Activated effector memory CD4-positive, alpha-beta T cell treated with Interleukin-2 at 50 U/mL for 16 hours (primary cell): Measurements from ENCODE around the gene OSBPL3.
"Not testable (repeated sequence)": the region's sequence is repeated elsewhere in the genome, so short reads cannot be mapped to it uniquely, and the experiment has no call there.

Experiments used
- DNase-seq: peaks from one replicate; pipeline ENCODE4 v3.0.0-alpha.2; 2020

The OSBPL3 gene

DNA sequence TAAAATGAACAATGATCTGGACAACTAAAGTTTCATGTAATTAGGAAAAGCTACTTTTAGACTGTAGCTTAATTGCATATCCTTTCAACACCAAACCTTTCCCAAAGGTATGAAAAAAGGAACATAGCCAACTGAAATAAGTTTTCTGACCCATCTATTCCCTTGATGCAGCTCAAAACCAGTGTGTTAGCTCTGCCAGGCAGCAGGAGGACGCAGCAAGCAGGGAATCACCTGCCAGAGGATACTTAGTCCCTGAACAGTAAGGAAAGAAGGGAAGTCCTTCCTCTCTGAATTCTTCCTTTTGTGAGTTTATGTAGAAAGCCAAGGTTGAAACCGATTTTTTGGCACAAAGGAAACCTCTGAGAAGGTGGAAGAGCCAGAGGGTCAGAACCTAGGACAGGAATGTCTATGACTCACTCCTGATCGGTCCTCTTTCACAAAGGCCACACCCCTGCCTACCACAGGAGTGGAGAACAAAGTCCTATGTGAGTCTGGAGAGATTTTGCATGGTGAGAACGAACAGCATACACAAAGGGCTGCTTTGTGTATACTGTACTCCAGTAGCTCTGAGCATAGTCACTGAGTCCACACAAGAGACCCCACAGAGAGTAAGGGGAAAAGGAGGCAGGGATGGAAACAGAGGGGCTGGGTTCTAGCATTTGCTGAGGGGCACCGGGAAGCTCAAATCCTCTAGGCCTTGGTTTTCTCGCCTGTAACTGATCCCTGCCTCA lies 153.9 kb downstream of the OSBPL3 start:
- DNase-seq: no peak

DNA sequence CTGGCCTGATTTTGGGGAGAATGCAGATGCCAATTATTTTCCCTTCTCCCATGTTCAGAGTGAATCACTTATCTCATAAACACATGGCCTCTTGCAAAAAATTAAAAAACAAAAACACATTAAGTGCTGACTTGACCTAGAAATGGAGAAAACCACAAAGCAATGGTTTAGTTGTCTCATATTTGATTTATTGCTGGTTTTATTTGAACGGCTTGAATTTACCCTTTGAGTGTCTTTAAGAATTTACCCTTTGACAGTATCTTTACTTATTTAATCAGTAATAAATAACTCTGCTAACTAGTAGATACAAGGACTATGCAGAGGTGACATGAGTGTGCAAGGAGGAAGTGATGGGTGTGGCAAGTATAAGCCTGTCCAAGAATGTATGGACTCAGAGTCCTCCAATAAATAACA lies 154.6 kb downstream of the OSBPL3 start:
- DNase-seq: no peak

DNA sequence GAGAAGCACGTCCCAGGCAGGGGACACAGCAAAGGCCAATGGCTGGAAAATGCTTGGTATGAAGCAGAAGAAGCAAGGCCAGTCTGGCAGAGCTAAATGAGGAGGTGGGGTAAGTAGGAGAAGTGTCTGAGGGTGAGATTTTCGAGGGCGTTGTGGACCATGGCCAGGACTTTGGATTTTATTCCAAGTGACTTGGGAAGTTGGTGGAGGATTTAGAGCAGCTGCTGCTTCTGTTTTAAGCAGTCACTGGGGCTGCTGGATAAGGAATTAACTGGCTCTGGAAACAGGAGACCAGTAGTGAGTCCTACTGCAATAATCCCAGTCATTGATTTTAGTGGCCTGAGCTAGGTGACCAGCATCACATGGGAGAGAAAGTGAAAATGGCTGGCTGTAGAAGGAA lies 155.1 kb downstream of the OSBPL3 start:
- DNase-seq: no peak

DNA sequence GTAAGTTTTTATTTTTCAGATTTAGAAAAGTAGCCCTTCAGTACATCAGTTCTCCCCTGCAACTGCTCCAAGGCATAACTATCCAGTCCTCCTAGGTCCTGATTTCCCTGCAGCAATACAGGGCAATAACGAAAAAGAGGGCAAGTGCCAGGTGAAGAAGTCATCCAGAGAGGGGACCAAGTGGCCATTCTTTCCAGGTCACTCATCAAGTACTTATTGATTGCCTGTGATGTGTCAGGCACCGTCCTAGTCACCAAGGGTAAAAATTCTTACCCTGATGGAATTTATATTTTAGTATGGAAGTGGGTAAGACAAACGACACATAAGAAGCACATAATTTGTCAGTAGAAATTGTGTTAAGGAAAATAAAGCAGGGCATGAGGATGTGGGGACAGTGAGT lies 155.6 kb downstream of the OSBPL3 start:
- no peak for DNase-seq

DNA sequence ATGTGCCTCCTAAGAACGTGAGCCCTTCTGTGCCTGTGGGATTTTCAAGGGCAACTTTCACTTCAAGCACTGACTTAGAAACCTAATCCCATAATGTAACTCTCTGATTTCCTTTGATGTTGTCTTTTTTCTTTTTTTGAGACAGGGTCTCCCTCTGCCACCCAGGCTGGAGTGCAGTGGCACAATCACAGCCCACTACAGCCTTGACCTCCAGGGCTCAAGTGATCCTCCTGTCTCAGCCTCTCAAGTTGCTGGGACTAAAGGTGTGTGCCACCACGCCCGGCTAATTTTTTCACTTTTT lies 158.3 kb downstream of the OSBPL3 start:
- no peak for DNase-seq

DNA sequence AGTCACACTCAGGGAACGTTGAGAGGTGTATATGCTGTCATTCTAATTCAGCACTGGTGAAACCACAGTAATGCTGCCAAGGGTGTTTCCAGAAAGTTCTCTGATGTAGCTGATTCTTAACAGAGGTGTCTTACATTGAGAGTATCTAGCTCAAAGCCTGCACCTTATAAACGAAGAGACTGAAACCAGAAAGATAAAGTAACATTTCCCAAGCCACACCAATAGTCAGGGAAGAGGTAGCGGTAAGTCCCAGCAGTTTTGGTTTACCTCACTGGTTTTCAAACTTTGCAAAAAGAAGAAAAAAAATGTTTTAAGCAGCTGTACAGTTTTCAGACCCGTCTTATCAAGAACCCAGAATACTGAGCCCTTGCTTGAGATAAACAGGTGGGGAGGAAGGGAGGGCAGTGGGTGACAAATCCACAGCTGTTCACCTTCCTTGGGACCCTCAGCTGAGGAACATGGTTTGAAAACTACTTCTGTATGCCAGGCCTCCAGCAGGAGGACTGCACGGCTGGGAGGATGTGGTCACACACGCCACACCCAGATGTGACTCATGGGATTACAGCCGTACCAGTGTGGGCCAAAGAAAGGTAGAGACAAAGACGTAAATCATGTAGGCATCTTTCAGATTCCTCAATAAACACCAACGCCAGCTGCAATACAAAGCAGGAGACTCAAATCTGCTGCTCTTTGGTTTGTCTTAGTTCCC lies 158.8 kb downstream of the OSBPL3 start:
- peak; percentile 76 for DNase-seq

DNA sequence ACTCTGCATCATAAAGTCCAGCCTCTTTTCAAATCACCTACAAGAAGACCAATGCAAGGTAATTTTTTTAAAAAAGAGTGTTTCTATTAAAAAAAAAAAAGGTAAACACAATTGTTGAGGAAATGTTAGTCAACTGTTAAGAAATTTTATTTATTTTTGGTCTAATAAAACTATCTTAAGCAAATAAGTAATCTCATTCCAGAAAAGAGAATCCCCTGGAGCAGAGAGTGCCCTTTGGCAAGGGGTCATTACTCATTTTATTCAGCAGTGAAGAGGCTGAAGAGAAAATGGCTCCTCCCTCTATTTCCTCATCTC lies 159.3 kb downstream of the OSBPL3 start:
- no peak for DNase-seq

DNA sequence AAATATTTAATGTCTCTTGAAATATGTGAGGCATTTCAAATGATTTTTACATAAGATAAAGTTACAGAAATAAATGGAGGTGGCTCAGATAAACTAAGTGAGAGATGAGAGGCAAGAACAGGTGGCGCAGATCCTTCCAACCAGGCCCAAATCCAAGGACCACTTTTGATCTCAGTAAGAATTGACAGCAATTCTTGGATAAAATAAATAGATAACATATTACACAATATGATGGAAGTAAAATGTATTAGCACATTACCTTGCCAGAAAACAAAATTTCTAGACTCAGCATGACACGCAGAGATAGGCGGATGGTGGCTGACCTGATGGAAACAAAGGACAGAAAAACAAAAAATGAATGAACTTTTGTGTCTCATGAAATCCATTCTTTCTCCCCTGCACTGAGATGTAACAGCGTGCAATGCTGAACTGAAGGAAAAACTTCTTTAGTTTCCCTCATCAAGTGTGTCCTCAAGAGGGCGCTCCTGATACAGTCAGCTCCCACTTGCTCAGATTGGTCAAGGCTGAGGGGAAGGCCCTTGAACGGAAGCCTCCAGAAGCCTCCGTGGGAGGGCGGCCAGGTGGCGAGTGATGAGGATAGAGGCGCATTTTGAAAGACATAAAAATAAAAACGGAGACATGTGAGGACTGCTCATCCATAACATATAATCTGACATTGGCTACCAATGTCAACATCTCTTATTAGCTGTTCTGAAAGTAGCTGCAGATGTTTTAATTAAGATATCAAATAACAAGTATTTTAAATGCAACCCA lies 159.9 kb downstream of the OSBPL3 start:
- peak; percentile 46 for DNase-seq

DNA sequence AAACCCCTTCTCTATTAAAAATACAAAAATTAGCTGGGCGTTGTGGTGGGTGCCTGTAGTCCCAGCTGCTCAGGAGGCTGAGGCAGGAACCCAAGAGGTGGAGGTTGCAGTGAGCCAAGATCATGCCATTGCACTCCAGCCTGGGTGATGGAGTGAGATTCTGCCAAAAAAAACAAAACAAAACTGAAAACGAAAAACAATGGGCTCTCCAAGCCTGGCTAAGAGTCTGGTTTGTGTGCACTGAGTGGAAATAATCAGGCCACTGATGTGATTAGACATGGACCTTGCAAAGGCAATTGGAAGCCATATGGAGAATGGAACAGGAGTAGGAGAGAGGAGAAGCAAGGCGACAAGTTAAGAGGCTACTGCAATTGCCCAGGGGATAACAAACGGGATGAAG lies 162.6 kb downstream of the OSBPL3 start:
- DNase-seq: no peak

DNA sequence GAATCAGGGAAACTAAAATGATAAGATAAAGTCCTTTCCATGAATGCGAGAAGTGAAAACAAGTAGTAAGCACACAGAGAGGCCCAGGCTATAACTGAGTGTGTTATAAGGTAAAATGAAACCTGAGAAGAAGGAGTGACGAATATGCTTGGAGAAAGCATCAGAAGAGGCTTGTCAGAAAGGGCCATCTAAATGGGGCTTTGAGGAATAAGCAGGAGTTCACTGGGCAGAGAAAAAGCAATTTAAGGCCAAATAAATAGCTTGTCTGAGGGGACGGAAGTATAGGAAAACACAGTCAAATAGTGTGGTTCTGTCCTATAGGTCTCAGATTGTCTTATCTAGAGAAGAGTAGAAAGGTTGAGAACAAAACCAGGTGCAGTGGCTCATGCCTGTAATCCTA lies 163.1 kb downstream of the OSBPL3 start:
- no peak for DNase-seq

DNA sequence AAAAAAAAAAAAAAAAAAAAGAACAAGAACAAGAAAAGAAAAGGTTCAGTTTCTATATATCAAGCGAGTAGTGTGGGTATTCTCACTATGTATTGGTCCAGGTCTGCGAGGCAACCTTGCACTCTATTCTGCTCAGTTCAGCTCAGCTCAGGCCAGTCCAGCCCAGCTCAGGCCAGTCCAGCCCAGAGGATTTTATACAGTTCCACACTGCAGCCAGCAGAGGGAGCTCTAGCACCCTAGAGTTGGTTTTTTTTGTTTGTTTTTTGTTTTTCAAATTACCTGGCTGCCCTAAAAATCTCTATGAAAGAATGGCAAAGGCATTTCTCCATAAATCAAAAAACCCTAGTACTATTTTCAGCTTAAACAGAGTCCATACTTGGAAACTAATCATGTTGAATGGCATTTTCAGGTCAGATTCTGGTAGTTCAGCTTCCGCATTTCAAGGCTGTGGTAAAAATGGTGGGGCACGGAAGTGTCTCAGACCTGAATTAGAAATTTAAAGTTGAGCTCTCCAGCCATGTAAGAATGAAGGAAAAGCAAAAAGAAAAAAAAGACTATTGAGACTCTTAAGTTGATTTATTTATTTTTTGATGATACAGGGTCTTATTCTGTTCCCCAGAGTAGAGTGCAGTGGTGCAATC lies 167.6 kb downstream of the OSBPL3 start:
- DNase-seq: no peak

DNA sequence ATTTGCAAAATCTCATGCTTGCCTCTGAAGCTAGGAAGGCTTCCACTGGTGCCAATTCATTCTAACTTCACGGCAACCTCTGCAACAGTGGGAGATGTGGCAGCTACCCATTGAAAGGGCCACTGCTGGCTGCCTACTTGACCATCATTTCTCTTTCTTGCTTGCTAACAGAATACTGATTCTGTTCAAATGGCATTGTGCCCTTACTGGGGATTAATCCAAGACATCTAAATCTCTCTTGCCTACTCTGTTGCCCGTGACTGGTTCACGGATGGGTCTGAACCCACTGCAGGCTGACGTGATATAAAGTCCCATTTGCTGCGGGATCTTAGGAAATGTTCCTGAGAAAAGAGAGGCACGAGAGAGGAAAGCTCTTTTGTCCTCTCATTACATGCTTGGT lies 171.5 kb downstream of the OSBPL3 start:
- no peak for DNase-seq

DNA sequence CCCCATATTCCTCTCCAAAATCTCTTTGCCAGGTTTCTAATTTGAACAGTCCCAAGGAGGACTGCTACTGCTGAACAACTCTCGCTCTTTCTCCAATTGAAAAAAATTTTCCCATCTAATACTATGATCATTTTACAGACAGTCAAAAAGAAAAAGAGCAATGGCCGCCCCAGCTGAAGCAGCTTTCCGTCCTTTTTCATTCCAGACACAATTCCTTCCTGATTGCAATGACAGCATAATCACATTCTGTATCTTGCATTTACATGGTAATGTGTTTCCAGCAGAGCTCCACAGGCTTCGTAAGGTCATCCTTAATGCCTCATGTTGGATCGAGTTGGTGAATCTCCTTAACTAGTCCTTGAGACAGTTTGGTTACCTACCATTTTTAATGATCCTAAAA lies 177.7 kb downstream of the OSBPL3 start:
- no peak for DNase-seq

DNA sequence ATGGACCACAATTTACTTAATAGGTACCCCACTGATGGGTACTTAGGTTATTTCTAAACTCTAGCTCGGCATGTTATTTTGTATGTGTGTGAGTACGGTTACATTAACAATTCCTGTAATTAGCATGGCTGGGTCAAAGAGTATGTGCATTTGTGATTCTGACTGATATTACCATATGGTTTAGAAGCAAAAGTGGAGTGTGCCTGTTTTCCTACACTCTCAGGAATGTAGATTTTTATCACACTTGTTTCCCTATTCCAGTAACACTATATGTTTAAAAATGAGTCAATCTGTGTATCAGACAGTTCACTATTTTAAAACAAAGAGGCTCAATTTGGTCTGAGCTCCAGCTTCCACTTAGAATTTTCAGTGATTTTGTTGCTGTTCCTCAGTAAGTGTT lies 178.1 kb downstream of the OSBPL3 start:
- DNase-seq: no peak

DNA sequence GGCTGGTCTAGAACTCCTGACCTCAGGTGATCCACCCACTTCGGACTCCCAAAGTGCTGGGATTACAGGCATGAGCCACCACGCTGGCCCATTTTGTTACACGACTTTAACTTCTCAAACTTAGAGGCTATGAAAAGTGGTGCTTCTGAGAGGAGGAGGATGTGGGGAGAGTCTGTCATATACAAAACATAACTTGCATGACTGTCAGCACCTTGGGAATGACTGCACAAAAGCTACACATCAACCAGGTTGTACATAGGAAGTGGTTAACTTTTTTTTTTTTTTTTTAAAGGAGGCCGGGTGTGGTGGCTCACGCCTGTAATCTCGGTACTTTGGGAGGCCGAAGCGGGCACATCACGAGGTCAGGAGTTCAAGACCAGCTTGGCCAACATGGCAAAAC lies 179.3 kb downstream of the OSBPL3 start:
- no peak for DNase-seq

DNA sequence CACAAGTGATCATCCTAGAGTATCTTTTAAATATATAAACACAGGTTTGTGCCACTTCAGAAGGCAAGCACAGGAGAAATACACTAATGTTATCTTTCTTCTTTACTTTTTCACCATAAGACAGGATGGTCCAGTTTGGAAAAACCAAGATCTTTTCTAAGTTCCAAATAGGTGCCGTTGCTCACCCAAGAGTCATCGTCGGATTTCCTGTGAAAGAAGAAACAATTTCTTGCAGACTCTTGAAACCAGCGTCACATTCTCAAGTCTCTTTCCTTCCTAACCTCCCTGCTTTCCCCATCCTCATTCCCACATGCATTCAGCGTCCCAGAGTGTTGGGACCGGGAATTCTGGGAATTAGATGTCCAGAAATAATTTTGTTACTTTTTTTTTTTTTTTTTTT lies 179.9 kb downstream of the OSBPL3 start:
- no peak for DNase-seq

DNA sequence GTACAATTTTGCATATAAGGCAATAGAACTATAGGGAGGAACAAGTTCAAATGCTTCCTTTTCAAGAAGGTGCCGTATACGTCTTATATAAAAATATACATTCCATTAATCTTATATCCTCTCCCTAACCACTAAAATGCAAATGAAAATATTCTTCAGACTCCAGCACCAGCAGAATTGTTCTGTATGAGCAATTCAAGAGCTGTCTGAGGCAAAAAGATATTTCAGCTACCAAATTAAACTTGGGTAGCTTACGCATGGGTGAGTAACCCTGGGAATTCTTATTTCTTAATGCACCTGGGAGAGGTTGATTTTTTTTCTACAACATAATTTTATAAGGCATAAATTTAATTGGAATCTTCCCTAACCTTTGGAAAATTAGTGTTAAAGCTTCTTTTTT lies 180.5 kb downstream of the OSBPL3 start:
- DNase-seq: no peak

DNA sequence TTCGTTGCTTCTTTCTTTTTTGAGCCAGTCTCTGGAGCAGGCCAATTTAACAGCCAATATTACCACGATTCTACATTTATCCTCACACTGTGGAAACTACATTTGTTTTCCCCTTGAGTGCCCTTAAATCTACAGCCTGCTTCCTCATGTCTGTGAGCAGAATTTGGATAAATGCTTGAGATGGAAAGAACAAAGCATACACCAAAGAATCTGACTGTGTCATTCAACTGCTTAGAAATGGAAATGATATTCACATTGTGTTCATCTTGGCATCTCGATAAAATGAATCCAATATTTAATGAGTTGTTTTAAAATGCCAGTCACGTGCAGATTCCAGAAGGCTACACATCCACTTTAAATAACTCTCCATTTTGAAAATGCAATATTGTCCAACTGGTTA lies 181.7 kb downstream of the OSBPL3 start:
- DNase-seq: no peak

DNA sequence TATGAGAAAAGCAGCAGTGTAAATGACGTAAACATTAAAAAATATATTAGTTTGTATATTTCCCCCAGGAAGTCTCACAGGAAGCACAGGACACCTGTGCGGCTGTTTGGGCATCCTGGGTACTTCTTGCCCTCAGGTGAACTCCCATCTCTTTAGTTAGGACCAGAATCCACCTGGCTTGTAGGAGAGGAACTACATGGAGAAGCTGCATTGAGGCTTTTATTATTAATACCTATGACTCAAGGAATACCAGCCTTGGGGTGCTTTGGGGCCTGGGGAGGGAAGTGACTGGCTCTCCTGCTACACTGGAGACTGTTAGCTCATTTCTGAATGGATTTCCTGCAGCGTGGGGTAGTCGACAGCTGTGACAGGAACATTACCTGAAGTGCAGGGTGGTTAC lies 182.7 kb downstream of the OSBPL3 start:
- no peak for DNase-seq

DNA sequence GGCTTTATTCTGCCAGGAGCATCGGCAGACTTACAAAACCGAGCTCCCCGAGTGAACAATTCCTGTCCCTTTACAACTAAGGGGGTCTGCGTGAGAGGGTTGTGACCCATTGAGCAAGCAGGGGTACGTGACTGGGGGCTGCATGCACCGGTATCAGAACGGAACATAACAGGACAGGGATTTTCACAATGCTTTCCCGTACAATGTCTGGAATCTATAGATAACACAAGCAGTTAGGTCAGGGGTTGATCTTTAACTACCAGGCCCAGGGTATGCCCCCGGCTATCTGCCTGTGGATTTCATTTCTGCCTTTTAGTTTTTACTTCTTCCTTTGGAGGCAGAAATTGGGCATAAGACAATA lies 184.6 kb downstream of the OSBPL3 start:
- DNase-seq: no peak

DNA sequence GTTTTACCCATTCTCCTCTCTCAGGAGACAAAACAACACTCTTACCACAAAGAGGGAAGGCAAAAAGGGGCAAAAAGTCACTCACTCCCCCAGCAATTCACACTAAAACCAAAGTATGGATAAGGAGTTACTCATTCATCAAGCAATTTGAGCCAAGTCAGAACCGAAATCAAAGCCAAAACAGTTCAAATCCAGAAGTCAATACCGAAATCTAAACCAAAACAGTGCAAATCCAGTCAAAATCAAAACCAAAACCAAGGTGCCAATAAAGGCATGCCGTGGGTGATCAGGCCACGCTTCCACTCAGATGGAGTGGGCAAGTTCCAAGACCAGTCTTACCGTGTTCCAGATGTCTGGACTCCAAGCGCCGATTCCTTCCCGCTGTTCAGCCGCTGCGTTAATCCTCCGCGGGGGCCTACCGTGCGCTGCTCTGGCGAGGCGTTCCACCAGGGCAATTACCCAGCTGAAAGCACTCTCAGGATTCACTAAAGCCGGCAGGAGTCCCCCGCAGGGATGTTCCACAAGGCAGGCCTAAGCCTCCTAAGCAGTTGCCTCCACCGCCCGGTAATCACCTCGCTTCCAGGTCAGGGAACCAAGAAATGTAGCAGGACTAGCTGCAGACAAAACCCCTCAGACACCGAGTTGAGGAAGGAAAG lies 185.1 kb downstream of the OSBPL3 start:
- DNase-seq: not testable (repeated sequence)

DNA sequence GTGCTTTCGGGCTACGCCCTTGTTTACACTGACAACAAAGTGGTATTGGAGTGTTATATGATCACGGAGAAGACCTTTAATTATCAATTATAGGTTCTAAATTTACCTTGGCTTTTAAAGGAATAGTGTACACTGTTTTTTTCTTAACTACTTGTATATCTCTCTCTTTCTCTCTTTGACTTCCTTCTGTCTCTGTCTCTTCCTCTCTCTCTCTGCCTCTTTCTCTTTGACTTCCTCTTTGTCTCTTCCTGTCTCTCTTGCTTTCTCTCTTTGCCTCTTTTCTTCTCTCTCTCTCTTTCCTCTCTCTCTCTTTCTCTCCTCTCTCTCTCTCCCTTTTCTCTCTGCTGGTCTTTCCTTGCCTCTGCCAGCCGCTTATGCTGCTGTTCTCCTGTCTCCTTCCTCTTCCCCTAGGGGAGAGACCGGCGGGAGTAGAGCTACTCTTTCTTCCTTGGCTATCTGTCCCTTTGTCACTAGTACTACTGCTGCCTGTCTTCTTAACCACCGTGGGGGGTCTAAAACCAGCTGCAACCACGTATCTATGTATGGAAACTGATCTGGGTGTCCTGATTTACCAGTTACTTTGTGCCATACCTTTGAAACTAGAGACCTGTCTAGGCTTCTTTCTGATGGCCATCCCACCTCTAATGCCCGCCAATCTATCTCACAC lies 185.9 kb downstream of the OSBPL3 start:
- DNase-seq: no peak
